Heart right ventricle (tissue), 16 donors: Measurements from ENCODE around the gene CBFA2T3. TPM values are rescaled to one million over a fixed set of nuclear protein-coding genes. Genes with fewer than 3 reads are reported as not detected.

Experiments used
- ATAC-seq, 8 donors: fragments of 200-7000 bp; cut with Tn5 transposase; one replicate each; pipeline ENCODE4 v1.9.1; 2020; ENCODE audit warnings: mild to moderate bottlenecking in 8 of 8, moderate library complexity in 8 of 8, moderate number of reproducible peaks in 1 of 8
- DNase-seq, 2 donors: peaks; one replicate each; pipeline ENCODE4 v3.0.0-alpha.2; 2020
- H3K27ac ChIP-seq, 10 donors: fragments of 200-600 bp; sonication (generic) in 2 of 10; one replicate each; pipeline versions ENCODE4 v1.5.0 to v1.8.0; 2020 to 2022; ENCODE audit warnings: mild to moderate bottlenecking in 3 of 10
- H3K27me3 ChIP-seq, 7 donors: fragments of 200-600 bp; one replicate each; pipeline ENCODE4 v1.8.0; 2021 to 2022; ENCODE audit warnings: mild to moderate bottlenecking in 2 of 7
- H3K36me3 ChIP-seq, 9 donors: fragments of 200-600 bp; sonication (generic) in 1 of 9; one replicate each; pipeline versions ENCODE4 v1.5.0 to v1.8.0; 2020 to 2022; ENCODE audit warnings: mild to moderate bottlenecking in 2 of 9
- H3K4me1 ChIP-seq, 9 donors: fragments of 200-600 bp; sonication (generic) in 1 of 9; one replicate each; pipeline versions ENCODE4 v1.5.0 to v1.8.0; 2020 to 2022; ENCODE audit warnings: mild to moderate bottlenecking in 4 of 9
- H3K4me3 ChIP-seq, 10 donors: fragments of 200-600 bp; sonication (generic) in 2 of 10; one replicate each; pipeline versions ENCODE4 v1.5.0 to v1.8.0; 2020 to 2022; ENCODE audit warnings: mild to moderate bottlenecking in 7 of 10, moderate library complexity in 2 of 10
- H3K9me3 ChIP-seq, 11 donors: fragments of 200-600 bp in 10 of 11; sonication (generic) in 2 of 11; one replicate each; pipeline versions ENCODE4 v1.5.0 to v1.8.0; 2013 to 2022; ENCODE audit warnings: mild to moderate bottlenecking in 2 of 11, control low read depth in 1 of 11, moderate library complexity in 1 of 11
- WGBS, 2 donors: extraction: QIAGEN DNeasy Blood & Tissue Kit; methylation state at CpG; one replicate each; pipeline ENCODE4 v1.1.7; 2013; ENCODE audit warnings: inconsistent platforms in 1 of 2; 5-methylcytosine and 5-hydroxymethylcytosine counted together
- intact Hi-C, 10 donors: fragments of 100-400 bp; cut with DNase I; formaldehyde crosslinking; loops; one replicate each; pipeline versions ENCODE4 v1.11.1 to v1.14.2; 2022
- polyA plus RNA-seq, 2 donors: library from polyadenylated mRNA; stranded (reverse); fragments of 200-250 nt; gene quantifications; one replicate each; pipeline ENCODE4 v1.2.3, GENCODE V29; 2013
- total RNA-seq, 10 donors: library from RNA; stranded (reverse); fragmentation: NEBNext Ultra II Directional in 3 of 10; extraction: Animal tissue kit (Norgen Biotek cat#: 25700) in 3 of 10; gene quantifications; one replicate each; pipeline versions ENCODE4 v1.2.1 to v1.2.4, GENCODE V29; 2021 to 2023
- TF ChIP-seq, protein P1 (sequence below), 9 donors: fragments of 200-600 bp; sonication (generic) in 2 of 9; IDR thresholded peaks; one replicate each; pipeline versions ENCODE4 v1.5.0 to v1.8.0; 2021 to 2022; ENCODE audit warnings: antibody characterized with exemption in 9 of 9, mild to moderate bottlenecking in 5 of 9, moderate library complexity in 1 of 9
- donor health status: Arrhythmogenic right ventricular cardiomyopathy.
- donor health status: ischemic (EF 13 %, LVEDD 7.1; RV severe dilation, severe dysfunction).
- donor health status: healthy with polysubstance abuse.
- donor health status: DM: no; HTN: yes; CAD: no.
- donor health status: DM: no; HTN: no; CAD: no.
- donor health status: ischemic (EF 25% LVEDD 6.9; RV normal size, moderate dysfunction).
- donor health status: ischemic (EF 25% LVEDD 5.7; RV mildly dilated, moderate dysfunction).
- donor health status: healthy.
- donor health status: DM: yes; HTN: yes; CAD: no.
- donor health status: Ischemic cardiomyopathy.
- donor health status: ischemic (EF 35%, LVEDD 5.7; RV mildly dilated, moderate dysfunction).
- donor health status: nonischemic (EF 11% LVEDD 7.7; RV severe dilation, severe dysfunction).
- donor health status: DM: yes; HTN: yes; CAD: no.
- donor health status: PGD.
- donor health status: ischemic (EF 29% LVEDD 5.4; RV normal size, mild dysfunction).
- donor health status: nonischemic (EF 23%, LVEDD 6.1; RV moderate dilation, normal function).

Gene CBFA2T3
- total and polyA plus RNA-seq, 12 donors: 3.1 to 17.6 (median 6.1) TPM

DNA sequence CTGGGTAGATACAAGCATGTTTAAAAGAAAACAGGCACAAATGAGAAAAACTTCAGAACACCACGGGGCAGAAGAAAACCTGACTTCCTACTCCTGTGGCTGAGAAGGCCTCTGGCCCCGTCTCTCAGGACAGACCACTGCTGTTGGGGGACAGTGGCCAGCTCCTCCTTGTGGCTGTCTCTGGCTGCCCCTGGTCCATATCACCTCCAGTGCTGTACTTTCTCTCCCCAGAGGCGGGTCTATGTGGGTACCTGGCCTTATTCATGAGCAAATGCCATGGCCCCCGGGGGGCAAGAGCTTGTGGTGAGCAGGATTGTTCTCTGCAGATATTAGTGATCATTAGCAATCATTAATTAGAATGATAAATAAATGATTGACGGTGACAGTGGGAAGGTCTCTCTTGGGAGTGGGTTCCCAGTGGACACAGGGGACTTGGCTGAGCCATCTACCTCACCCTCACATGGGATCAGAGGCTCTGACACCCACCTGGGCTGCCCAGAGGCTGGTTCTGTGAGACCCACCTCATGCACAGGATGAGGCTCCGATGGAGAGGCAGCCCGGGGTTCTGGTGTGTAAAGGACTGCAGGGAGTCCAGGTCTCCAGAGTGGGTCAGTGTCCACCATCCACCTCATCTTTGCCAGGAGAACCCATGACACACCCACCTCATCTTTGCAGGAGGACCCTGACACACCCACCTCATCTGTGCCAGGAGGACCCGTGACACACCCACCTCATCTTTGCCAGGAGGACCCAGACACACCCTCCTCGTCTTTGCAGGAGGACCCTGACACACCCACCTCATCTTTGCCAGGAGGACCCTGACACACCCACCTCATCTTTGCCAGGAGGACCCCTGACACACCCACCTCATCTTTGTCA lies 30.6 kb upstream of the CBFA2T3 start:
- H3K27me3 ChIP-seq: peaks cover 0 to 58% (median 42%) of the 10 kb centered on the region in 7 donors
- peaks cover 5 to 16% (median 14%) of the 10 kb centered on the region in 9 donors for H3K4me1 ChIP-seq
- intact Hi-C loops: no loop called here
- H3K9me3 ChIP-seq: no peaks in the 10 kb centered on the region
- DNase-seq (no peak), ATAC-seq (no peak)
- no peaks in the 10 kb centered on the region for H3K36me3 ChIP-seq
- no peak overlapping the region for H3K27ac ChIP-seq
- 51 to 58% methylated on average over 9 of the region's 9 CpGs for WGBS, 2 donors
- TF ChIP-seq, protein P1, sequence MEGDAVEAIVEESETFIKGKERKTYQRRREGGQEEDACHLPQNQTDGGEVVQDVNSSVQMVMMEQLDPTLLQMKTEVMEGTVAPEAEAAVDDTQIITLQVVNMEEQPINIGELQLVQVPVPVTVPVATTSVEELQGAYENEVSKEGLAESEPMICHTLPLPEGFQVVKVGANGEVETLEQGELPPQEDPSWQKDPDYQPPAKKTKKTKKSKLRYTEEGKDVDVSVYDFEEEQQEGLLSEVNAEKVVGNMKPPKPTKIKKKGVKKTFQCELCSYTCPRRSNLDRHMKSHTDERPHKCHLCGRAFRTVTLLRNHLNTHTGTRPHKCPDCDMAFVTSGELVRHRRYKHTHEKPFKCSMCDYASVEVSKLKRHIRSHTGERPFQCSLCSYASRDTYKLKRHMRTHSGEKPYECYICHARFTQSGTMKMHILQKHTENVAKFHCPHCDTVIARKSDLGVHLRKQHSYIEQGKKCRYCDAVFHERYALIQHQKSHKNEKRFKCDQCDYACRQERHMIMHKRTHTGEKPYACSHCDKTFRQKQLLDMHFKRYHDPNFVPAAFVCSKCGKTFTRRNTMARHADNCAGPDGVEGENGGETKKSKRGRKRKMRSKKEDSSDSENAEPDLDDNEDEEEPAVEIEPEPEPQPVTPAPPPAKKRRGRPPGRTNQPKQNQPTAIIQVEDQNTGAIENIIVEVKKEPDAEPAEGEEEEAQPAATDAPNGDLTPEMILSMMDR (IDR thresholded peaks at IDR 0.05): no peak
- no peak overlapping the region for H3K4me3 ChIP-seq

DNA sequence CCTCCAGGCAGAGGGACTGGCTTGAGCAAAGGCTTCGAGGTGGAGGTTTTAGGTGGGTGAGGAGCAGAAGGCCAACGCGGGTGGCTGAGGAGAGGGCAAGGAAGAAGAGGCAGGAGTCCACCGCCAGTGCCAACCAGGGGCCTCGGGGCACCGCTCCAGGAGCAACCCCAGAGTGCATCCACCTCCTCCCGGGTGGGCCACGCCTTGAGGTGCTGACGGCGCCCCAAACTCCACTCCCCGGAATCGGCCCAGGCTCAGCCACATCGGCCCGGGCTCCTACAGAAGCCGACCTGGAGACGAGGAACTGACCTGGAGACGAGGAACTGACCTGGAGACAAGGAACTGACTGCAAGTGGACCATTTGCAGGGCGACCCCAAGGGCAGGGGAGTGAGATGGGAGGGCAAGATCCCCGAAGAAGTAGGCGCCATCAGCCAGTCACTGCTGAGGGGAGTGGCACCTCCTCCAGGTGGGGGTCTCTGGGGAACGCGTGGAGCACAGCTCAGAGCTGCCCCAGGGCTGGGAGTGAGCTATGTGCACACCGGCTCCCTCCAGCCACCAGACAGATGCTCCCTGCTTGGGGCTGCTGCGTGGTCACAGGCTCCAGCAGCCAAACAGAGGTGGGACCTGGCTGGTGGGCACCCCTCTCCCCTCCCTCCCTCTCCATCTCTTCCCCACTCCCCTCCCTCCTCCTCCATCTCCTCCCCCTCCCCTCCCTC lies 29.2 kb upstream of the CBFA2T3 start:
- WGBS, 2 donors: 78 to 88% methylated on average over 24 of the region's 24 CpGs
- Histone ChIP-seq H3K9me3 (peaks cover 0 to 5% (median 0%) of the 10 kb centered on the region in 11 donors), H3K36me3 (no peaks in the 10 kb centered on the region), H3K27ac (no peak overlapping the region), H3K27me3 (peaks cover 0 to 65% (median 49%) of the 10 kb centered on the region in 7 donors), H3K4me1 (peaks cover 5 to 16% (median 14%) of the 10 kb centered on the region in 9 donors), H3K4me3 (no peak overlapping the region)
- ATAC-seq (no peak), DNase-seq (no peak)
- intact Hi-C loops: no loop called here
- TF ChIP-seq, protein P1 (IDR thresholded peaks at IDR 0.05): no peak

DNA sequence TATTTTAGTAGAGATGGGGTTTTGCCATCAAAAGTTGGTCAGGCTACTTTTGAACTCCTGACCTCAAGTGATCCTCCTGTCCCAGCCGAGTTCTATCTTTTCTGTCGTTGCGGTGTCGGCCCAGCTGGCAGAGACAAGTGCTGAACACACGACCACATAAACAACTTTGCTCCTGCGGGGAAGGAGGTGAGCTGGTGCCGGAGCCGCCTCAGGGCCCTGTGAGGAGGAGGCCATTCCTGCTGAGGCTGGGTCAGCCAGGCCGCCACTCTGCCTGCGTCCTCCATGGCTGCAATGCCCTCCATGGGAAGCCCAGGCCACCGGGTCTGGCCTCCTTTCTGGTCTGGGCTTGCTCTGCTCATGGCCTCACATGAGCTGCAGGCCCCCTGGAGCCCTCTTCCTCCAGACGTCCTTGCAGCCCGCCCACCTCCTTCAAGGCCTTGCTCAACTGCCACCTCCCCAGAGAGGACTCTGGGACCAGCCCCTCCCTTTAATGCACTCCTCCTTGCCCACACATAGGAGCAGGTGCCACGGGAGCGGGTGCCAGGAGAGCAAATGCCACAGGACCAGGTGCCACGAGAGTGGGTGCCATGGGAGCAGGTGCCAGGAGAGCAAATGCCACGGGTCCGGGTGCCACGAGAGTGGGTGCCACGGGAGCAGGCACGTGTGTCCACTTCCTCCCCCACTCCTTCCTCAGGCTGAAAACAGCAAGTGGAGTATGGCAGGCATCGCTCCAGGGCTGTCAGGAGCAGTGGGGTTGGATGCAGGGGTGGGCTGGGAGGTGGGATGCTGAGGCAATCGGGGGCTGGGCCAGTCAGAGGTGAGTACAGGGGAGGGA lies 28.4 kb upstream of the CBFA2T3 start:
- ATAC-seq (no peak), DNase-seq (no peak)
- H3K36me3 ChIP-seq: no peaks in the 10 kb centered on the region
- 81 to 82% methylated on average over 23 of the region's 23 CpGs for WGBS, 2 donors
- peaks cover 5 to 16% (median 14%) of the 10 kb centered on the region in 9 donors for H3K4me1 ChIP-seq
- TF ChIP-seq, protein P1 (IDR thresholded peaks at IDR 0.05): no peak
- H3K9me3 ChIP-seq: peaks cover 0 to 12% (median 0%) of the 10 kb centered on the region in 11 donors
- no peak overlapping the region for H3K27ac ChIP-seq
- H3K27me3 ChIP-seq: peaks cover 0 to 68% (median 56%) of the 10 kb centered on the region in 7 donors
- intact Hi-C loops: loop anchor here in 1 of 10 donors (2.0 kb wide), 1 partner anchor 59 kb away; no protein-coding TSS in a partner anchor
- no peak overlapping the region for H3K4me3 ChIP-seq
